HG03342 (cell line): ENCODE data around the gene UQCC2.

Experiments used
- ATAC-seq: cut with Tn5 transposase; IDR thresholded peaks from one replicate; pipeline ENCODE4 v1.9.1; 2021; ENCODE audit warnings: mild to moderate bottlenecking, moderate library complexity; ENCODE audit not compliant: unreplicated experiment

Gene UQCC2

GRCh38 chr6:33708516-33709204 is 2.8 kb downstream of the UQCC2 start:
- ATAC-seq, result no peak

GRCh38 chr6:33707771-33708170 is 3.7 kb downstream of the UQCC2 start:
- no peak for ATAC-seq

GRCh38 chr6:33705955-33706725 is 5.4 kb downstream of the UQCC2 start:
- ATAC-seq, result no peak

GRCh38 chr6:33705268-33705885 is 6.1 kb downstream of the UQCC2 start:
- no peak for ATAC-seq

- no peak for ATAC-seq
Observed at GRCh38 chr6:33704215-33705066, 7.1 kb downstream of the UQCC2 start.

- ATAC-seq, result no peak
Observed at GRCh38 chr6:33702345-33702977, 9.0 kb downstream of the UQCC2 start.

- ATAC-seq, result peak; percentile 70
Observed at GRCh38 chr6:33700391-33701050, 11.0 kb downstream of the UQCC2 start.

- ATAC-seq, result no peak
Observed at GRCh38 chr6:33699739-33700138, 11.8 kb downstream of the UQCC2 start.

GRCh38 chr6:33699131-33699530 is 12.4 kb downstream of the UQCC2 start:
- no peak for ATAC-seq

GRCh38 chr6:33698494-33698893 is 13.0 kb downstream of the UQCC2 start:
- ATAC-seq, result no peak

- no peak for ATAC-seq
Observed at GRCh38 chr6:33697845-33698244, 13.7 kb downstream of the UQCC2 start.

GRCh38 chr6:33696548-33697518 is 14.7 kb downstream of the UQCC2 start:
- no peak for ATAC-seq

GRCh38 chr6:33696076-33696475 is 15.4 kb downstream of the UQCC2 start:
- ATAC-seq, result no peak

- no peak for ATAC-seq
Observed at GRCh38 chr6:33695451-33695887, 16.0 kb downstream of the UQCC2 start.

GRCh38 chr6:33694977-33695376 is 16.5 kb downstream of the UQCC2 start:
- no peak for ATAC-seq

GRCh38 chr6:33694401-33694931 is 17.0 kb downstream of the UQCC2 start:
- no peak for ATAC-seq

GRCh38 chr6:33693186-33694105 is 18.1 kb downstream of the UQCC2 start:
- ATAC-seq, result no peak

GRCh38 chr6:33692760-33693158 is 18.7 kb downstream of the UQCC2 start:
- ATAC-seq, result no peak
